ENCODE measurements around the gene ATP11C. TPM values are rescaled to one million over a fixed set of nuclear protein-coding genes. Genes with fewer than 3 reads are reported as not detected.

The ATP11C gene
- polyA plus RNA-seq, 2 of the 4 experiments (the other 2 are of a cell fraction) = 16.4 to 34.3 TPM

- DNase-seq (ENCODE audit: low read depth in 1 of 2, low spot score in 1 of 2) (no peak), ATAC-seq (no peak), FAIRE-seq (no peak)
- WGBS (ENCODE audit: missing lambda C conversion rate) = 69% methylated on average over 3 of the region's 3 CpGs
- Histone ChIP-seq H3K4me2 (no peak overlapping the region), H3K4me1 (peaks cover 24% of the 10 kb centered on the region; the same call in 2 of the 3 replicates), H3K27ac (no peak overlapping the region), H3K4me3 (no peak overlapping the region), H3K9me3 (no peaks in the 10 kb centered on the region)
- TF ChIP-seq PHF8 (IDR thresholded peaks at IDR 0.05; ENCODE audit: borderline replicate concordance, low read depth) (no peak), REST (IDR thresholded peaks at IDR 0.05) (no peak), HMGXB4 (CRISPR knock-in tag; IDR thresholded peaks at IDR 0.05; ENCODE audit: borderline replicate concordance) (no peak), HOXA7 (CRISPR knock-in tag; IDR thresholded peaks at IDR 0.05) (no peak), RARB (CRISPR knock-in tag; IDR thresholded peaks at IDR 0.05) (no peak), USF2 (IDR thresholded peaks at IDR 0.05) (no peak), EHMT2 (IDR thresholded peaks at IDR 0.05; ENCODE audit: low read depth) (no peak), RCOR1 (IDR thresholded peaks at IDR 0.05; ENCODE audit: low read depth, low read length) (no peak), E2F6 (IDR thresholded peaks at IDR 0.05; ENCODE audit: borderline replicate concordance, low read depth) (no peak), NFE2L2 (conservative IDR thresholded peaks at IDR 0.05; ENCODE audit: low read length) (no peak), MAZ (IDR thresholded peaks at IDR 0.05; ENCODE audit: borderline replicate concordance, low read depth, low read length) (no peak), KDM5A (IDR thresholded peaks at IDR 0.05) (no peak), TFCP2L1 (CRISPR knock-in tag; IDR thresholded peaks at IDR 0.05) (no peak), EHF (CRISPR knock-in tag; IDR thresholded peaks at IDR 0.05) (no peak), BHLHE40 (IDR thresholded peaks at IDR 0.05; ENCODE audit: low read depth, low read length) (no peak), ZNF302 (CRISPR knock-in tag; IDR thresholded peaks at IDR 0.05) (no peak), FOSL2 (IDR thresholded peaks at IDR 0.05) (no peak), FOSL2 (CRISPR knock-in tag; IDR thresholded peaks at IDR 0.05) (no peak), GATA3 (IDR thresholded peaks at IDR 0.05; ENCODE audit: borderline replicate concordance) (no peak), BCL3 (IDR thresholded peaks at IDR 0.05) (no peak), RAD21 (conservative IDR thresholded peaks at IDR 0.05 in 1 of 2, IDR thresholded peaks at IDR 0.05 in 1 of 2) (no peak)
- POLR2A ChIA-PET = interaction anchor here (1.0 to 1.1 kb wide), 2 partner anchors 100 to 101 kb away, joined by 3 to 4 read pairs; partner anchors contain the start of gene ATP11C
- CTCF ChIA-PET = no interaction called here
These were observed 100.0 kb downstream of the ATP11C start for GRCh38 chrX:139832718-139833309.
